Inflammatory macrophage (primary cell): Measurements from ENCODE around the gene CABP7.

Experiments
- DNase-seq, 2 donors: peaks; one replicate each; pipeline ENCODE4 v3.0.0-alpha.2; 2020 to 2022

CABP7 gene

DNA sequence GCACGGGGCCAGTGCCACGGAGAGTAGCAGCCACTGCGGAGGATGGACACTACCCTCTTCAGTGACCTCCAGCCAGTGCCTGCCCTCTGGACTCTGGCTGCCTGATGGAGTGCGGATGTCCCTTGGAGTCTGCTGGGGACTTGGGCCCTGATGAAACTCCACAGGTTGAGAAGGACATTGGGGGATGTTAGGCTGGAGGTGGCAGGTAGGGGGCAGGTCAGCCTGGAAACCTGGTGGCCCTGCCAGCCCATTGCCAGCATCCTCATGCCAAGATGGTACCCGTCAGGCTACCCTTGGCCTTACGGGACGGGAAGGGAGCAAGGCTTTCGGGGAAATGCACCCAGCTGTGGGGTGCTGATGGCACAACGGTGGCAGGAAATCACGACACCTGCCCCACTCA is 4.0 kb downstream of the CABP7 start:
- DNase-seq = no peak

DNA sequence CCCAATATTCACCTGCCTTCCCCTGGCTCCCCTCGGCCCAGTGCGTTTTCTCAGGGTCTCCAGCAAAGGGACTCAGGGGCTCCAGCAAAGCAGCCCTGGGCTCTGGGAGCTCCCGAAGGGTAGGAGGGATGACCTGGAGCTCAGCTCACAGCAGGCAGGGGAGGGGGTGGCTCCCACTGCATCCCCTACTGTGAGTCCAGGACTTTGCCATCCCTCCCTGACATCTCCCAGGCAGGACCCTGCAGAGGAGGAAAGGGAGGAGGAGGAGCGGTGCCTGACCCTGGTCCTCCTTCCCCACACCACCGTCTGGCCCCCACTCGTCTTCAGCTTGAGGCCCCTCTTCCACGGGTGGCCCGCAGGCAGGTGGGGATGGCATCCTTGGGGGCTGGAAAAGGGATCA is 5.0 kb downstream of the CABP7 start:
- no peak for DNase-seq

DNA sequence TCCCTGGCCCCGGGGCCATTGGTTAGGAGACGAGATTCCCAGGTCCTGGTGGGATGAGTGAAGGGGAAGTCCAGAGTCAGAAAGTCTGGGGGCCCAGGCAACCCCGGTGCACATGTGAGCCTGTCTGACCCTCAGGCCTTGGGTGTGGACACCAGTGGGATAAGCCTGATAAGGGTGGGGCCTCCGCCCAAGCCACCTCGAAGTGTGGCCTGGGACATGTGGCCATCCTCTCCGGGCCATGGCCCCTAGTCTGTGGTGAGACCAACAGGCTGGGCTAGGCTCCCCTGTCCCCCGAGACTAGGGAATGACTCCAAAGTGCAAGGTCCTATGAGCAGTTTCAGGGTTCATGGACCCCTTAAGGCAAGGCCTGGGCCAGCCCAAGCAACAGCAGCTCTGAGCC is 6.3 kb downstream of the CABP7 start:
- no peak for DNase-seq

DNA sequence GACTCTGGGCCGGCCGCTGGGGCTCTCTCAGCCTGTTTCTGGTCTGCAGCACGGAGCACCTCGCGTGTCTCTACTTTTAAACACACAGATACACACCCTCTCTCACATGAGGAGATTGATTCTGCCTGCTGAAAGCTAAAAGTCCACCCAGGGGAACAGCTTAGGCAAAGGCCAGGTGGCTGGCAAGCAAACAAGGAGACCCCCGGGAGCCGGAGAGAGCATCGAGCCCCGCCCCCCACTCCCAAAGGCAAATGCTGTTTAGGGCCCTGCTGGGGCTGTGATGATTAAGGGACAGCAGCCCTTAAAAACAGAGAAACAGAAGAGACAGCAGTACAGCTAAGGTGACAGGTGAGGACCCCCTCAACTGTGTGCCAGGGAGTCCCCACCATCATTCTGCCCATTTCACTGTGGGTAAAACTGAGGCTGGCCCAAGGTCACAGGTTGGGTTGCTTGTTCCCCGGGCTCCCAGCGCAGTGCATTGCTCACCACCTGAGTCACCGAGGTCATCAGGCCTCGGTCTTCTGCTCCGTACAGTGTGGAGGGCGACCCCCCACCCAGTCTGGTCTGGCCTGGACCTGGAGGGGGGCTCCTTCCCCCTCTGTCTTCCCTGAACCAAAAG is 6.8 kb downstream of the CABP7 start:
- DNase-seq = no peak

DNA sequence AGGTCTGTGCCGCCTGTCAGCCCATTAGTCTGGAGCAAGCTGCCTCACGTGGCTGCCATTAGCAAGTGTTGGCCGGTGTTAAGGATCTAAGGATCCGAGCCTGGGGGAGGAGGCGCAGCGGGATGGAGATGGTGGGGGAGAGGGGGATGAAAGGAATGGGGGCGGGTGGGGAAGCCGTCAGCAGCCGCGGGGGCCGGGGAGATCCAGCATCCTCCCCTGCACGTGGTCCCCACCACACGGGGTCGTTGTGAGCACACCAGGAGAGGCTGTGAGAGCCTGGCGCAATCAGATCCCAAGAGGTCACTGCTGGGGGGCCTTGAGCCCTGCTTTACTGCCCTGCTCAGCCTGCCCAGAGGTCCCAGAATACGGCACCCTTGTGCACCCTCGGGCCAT is 7.3 kb downstream of the CABP7 start:
- no peak for DNase-seq

DNA sequence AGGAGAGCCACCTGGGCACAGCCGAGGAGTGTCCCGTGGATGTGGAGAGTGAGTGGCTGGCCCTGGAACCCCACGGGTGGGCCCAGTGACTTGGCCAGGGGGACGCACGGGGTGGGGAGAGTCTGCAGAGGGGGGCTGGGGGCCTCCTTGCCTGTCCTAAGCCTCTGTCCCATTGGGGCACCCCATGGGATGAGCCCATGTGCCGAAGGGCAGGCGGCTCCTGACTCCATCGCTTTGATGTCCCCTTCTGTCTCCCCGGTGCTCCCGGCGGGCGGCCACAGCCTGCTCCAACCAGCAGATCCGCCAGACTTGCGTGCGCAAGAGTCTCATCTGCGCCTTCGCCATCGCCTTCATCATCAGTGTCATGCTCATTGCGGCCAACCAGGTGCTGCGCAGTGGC is 9.4 kb downstream of the CABP7 start:
- DNase-seq = no peak

DNA sequence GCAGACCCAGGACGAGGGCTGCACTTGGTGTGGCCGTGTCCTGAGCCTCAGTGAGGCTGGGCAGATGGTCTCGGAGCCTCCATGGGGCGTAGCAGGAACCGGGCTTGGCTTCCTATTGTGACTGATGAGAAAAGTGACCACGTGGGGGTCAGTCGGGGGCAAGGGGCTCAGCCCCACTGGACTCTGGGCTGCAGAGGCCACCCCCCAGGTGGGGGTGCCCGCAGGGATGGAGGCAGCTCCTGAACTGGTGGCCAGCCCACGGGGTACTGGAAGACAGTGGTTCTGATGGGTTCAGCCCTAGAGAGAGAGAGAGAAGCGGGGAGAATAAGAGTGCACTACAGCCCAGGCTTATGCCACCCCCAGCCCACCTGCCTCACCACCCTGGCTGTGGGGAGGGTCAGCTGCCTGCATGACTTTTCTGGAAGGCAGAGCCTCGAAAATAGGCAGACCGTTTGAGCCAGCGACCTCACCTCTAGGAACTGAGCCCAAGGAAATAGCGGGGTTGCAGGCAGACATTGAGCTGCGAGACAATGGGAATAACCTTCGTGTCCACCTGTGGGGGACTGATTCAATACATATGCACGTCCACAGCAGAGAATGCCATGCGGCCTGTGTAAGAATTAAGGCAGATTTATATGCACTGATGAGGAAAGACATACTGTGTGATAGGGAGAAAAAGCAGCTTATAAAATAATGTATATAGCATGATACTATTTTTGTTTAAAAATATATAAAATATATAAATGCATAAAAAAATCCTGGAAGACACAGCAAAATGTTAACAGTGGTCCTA is 11.5 kb downstream of the CABP7 start:
- DNase-seq = no peak

DNA sequence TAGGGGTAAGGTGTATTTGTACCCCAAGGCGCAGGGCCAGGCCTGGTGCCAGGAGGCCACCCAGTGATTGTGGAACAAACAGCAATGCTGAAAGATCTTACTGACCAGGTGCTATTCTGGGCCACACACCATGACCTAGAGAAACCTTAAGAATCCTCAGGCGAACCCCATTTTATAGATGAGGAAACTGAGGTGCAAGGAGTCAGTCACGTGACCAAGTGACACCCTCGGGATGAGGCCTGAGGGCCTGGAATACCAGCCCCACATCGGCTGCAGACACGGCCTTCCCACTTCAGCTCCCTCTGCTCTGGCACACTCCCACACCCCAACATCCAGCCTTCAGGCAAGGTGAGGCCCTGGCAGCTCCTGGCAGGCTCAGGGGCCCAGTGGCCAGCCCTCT is 13.1 kb downstream of the CABP7 start:
- no peak for DNase-seq

DNA sequence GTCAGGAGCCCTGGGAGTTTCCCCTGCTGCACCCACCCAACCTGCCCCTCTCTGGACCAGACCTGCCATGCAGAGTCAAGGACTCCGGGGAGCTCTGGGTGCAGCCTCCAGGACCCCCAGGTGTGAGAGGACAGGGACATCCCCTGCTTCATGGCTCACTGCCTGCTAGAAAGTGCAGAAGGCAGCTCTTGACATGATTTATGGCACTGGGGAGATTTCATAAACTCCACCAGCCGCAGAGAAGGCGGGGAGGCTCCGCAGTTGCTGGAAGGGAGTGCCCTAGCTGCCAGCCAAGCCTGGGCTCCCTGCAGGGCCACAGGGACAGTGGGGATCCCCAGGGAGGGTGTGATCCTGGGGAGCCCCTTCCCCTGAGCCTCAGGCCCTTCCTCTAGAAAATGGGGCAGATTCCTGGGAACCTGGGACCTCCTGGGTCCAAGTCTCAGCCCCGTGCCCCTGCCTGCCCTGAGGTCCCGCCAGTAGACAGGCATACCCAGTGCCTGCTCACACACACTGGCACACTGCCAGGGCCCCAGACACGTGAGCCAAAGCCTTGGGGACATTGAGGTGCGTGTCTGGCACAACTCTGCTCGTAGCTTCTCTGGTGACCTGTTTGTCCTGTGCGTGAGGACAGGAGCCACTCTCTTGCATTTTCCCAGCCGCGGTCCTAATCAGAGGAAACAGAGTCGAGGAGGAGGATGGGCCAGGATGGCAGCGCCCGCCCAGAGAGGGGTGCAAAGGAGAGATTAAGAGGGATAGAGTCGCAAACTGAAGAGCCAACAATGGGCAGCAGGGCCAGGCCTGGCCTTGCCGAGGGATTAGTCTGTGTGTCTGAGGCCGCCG is 13.8 kb downstream of the CABP7 start:
- DNase-seq = no peak

DNA sequence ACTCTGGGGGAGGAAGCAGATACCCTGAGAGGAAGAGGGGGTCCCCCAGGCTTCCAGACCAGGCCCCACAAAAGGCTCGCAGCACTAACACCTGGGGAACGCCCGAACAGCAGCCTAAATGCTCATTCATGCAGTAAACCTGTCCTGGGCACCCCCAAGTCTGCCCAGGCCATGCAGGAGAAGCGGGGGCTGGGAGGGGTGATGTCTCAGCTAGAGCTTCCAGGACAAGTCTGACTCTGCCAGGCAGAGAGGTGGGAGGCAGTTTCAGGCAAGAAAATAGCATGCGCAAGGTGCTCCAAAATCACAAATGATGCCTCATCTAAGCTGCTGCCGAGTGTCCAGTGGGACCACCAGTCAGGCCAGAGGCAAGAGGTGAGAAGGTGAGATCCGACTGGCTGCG is 14.6 kb downstream of the CABP7 start:
- no peak for DNase-seq

DNA sequence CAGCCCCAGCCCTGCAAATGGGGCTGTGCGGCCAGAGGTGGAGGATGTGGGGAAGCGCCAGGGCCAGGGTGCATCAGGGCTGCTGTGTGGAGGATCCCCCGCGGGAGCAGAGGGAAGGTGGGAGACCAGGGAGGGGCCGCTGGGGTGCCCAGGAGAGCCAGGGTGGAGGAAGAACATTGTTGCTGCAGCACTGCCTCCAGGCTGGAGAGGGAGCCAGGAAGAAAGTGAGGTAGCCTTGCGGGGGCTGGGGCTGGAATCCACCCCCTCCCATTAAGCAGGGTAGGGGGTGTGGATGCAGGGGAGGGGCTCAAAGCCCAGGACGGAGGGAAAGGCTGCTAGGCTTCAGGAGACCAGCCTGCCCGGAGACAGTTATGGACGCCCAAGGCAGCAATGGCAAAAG is 15.0 kb downstream of the CABP7 start:
- no peak for DNase-seq

DNA sequence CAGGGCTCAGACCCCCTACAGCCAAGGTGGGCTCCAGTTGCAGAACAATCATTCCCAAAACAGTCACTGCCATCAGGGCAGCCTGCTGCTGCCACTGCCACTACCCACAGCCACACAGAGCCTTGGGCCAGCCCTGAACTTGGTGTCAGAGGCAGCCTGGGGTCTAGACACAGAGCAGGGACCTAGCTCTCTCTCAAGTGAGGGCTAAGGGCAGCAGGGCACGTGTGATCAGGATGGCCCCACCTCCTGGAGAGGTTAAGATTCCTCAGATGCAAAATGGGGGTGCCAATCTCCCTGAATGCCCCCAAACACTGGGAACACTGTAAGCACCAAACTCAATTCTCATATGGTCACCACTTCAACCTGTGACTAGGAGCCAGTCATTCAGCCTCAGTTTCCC is 15.6 kb downstream of the CABP7 start:
- no peak for DNase-seq

DNA sequence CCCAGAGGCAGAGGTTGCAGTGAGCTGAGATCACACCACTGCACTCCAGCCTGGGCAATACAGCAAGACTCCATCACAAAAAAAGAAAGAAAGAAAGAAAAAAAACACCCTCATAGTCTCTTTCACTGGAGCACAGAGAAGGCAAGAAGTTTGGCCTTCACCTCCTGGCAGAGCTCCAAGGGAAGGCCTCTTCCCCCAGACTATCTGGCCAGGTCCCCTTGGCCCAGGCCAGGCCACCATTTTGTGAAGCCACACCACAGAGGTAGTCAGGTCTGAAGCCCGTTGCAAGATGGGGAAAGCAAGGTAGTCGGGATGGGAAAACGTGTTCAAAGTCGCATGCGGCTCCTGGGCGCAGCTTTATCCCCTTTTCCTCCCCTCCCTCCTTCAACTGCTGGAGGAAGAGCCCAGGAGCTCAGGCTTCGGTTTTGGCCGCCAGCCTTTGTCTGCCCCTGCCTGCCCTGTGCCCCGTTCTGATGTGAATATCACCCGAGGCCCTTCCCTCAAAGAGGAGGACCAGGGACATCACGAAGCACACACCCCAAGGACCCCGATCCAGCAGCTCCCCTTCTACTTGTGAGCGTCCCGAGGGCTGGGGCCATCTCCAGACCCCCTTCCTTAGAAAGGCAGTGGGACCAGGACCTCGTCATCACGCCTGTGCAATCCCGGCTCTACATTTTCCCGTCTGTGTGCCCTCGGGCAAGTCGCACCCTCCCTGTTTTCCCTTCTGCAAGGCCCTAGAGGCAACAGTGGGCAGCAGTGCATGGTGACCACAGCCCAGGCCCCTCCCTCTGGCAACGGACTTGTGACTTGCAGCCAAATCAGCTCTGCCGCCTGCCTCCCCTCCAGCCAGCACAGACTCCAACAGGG is 17.7 kb downstream of the CABP7 start:
- no peak for DNase-seq

DNA sequence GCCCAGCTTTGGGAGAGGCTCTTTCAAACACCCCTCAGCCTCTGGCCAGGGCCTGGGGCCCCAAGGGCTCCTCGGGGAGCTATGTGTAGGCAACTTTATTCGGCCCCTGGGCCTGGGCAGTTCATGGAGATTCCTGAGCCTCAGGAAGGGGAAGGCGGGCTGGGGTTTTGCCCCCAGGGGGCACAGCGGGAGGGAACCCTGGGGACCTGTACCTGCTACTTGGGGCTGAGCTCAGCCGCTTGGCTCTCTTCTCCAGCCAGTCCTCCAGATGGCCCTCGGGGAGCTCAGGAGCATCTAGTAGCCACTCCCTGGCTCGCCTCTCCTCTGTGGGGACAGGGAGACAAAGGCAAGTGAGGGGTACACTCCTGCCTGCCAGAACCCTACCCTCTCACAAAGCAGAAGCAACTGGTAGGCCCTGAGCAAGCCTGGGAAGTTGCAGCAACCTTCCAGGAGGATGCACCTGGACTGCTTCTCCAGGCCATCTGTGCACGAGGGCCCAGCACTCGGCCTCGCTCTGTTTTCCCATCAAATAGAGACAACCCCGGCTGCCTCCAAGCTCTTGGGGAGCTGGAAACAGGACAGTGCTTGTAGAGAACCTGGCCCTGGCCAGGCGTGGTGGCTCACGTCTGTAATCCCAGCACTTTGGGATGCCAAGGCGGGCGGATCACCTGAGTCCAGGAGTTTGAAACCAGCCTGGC is 18.5 kb downstream of the CABP7 start:
- DNase-seq = no peak

DNA sequence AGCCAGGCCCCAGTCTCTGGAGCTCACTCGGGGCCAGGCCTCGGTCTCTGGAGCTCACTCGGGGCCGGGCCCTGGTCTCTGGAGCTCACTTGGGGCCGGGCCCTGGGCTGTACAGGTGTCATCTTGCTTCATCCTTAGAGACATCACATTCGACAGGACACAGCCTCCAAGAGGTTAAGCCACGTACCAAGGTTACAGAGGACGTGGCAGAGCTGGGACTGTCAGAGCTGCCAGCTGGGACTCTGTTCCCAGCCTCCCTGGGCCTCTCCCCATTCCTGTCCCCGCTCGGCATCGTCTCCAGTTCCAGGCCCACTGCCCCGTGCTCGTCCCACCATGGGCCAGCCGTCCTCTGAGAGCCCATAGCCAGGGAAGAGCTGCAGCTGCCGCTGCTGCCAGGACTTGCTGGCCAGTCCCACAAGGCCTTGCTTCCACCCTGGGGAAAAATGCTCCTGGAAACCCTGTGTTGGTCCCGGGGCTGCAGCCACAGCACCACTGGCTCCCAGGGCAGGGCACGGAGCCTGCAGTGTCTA is 19.6 kb downstream of the CABP7 start:
- no peak for DNase-seq

DNA sequence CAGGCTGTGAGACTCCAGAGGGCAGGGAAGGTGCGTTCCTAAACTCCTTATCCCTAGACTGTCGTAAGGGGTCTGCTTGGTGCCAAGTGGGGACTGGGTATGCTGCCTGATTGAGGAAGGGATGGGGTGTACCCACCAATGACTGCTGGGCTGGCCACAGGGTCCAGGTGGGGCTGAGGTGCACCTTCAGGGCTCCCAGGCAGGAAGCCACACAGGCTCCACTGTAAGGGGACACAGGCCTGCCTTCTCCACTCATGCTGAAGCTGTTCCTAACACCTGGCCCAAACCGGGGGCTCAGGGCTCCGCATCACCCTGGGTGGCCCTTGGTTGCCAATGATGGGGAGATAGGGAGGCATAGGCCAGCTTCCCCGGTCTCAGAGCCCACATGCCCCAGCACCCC is 20.4 kb downstream of the CABP7 start:
- DNase-seq = no peak

DNA sequence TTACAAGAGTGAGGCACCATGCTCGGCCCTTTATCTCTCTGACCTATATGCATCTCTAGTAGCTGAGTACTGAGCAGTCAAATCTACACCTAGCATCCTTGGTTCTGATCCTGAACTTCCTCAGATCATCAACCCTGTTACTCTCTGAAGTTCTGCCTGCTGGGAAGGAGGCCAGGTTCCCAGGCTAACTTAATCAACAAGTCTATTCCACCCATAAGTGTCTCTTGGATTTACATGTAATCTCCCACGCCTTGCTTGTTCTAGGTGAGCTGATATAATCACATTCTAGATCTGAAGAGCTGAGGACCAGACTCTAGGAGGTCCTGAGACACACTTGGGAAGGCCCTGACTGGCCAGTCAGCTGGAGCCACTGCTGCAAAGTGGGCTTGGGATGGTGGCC is 22.1 kb downstream of the CABP7 start:
- DNase-seq = no peak

DNA sequence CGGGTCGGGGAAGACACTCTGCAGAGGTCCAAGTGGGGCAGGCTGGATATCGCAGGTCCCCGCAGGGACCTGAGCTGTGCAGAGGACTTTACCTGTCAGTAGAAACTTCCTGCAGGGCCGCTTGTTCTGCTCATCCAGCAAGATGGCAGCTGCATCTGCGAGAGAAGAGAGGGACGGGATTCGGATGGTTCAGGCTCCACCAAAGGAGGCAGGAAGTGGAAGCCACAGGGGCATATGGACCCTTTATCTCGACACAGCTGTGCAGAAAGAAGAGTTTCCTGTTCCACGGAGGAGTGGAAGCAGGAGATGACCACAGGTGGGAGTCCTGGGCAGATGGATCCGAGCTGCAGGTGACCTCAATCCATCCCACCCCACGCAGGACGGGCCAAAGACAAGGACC is 22.5 kb downstream of the CABP7 start:
- DNase-seq = no peak

DNA sequence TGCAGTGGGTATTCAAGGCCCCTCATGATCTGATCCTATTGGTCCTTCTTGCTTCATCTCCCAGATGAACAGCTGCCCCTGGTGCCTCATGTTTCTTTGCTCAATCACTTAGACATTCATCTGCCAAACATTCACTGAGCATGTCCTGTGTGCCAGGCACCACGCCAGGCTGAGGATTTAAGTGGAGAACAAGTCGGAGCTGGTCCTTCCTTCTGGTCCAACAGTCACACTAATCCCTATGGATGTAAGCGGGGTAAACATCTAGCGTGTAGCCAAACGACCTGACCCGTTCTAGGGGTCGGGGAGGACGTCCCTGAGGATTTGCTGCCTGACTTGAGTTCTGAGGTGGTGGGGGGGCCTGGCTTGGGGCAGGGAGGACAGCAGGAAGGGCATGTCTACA is 25.1 kb downstream of the CABP7 start:
- DNase-seq = no peak

DNA sequence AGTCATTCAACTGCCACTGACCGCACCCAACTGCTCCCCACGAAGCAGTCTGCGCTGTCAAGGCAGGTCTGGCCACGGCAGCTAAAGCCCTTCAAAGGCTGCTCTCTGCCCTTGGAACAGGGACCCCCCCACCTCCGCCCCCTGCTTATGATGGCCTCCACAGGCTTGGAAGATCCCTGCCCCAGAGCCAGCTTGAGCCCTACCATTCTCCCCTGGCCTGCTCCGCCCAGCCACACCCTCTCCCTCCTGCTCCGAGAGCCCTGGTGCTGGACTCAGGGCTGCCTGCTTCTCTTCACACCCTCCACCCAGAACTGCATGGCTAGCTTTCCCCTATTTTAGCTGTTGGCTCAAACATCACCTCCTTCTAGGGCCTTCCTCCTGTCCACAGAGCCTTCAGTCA is 28.0 kb downstream of the CABP7 start:
- no peak for DNase-seq

DNA sequence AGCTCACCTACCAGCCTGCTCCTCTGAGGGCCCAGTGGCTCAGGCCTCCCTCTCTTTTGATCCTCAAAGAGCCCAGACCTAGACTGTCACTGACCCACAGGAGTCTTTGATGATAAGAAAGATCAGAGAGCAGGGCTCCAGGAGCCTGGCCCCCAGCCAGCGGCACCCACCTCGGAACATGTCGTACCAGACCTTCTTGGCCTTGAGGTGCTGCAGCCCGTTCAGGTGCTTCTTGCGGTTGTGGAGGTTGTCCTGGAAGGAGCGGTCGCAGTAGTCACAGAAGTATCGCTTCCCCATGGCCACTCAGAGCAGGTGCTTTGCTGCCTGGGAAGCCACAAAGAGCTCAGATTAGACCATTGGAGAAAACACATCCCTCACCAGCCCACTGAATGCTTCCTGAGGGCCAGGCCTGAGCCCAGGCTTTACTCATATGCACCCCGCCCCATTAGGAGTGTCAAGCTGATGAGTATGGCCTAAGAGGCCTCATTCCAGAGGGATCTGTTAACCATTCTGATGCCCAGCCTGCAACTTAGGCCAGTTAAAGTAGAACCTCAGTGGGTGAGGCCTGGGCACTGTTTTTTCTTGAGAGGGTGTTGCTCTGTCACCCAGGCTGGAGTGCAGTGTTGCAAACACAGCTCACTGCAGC is 28.6 kb downstream of the CABP7 start:
- no peak for DNase-seq
